Gastrocnemius medialis (tissue), 4 donors: ENCODE measurements around the gene GRIN1.

Experiments
- POLR2A ChIP-seq, 2 donors: fragments of 450-650 bp; IDR thresholded peaks; one replicate each; pipeline ENCODE4 v1.6.1; 2017; ENCODE audit warnings: antibody characterized with exemption in 2 of 2, mild to moderate bottlenecking in 2 of 2, moderate library complexity in 2 of 2
- TF ChIP-seq, protein P1 (sequence below), 5 experiments: fragments of 450-650 bp in 3 of 5; fragments of 200-600 bp in 2 of 5; sonication (generic) in 2 of 5; IDR thresholded peaks in 4 of 5; conservative IDR thresholded peaks in 1 of 5; 1 replicate in 4 of 5; 2 replicates in 1 of 5; pipeline ENCODE4 v1.5.1; 2016 to 2019; ENCODE audit warnings: antibody characterized with exemption in 5 of 5, mild to moderate bottlenecking in 3 of 5, moderate library complexity in 3 of 5

DNA sequence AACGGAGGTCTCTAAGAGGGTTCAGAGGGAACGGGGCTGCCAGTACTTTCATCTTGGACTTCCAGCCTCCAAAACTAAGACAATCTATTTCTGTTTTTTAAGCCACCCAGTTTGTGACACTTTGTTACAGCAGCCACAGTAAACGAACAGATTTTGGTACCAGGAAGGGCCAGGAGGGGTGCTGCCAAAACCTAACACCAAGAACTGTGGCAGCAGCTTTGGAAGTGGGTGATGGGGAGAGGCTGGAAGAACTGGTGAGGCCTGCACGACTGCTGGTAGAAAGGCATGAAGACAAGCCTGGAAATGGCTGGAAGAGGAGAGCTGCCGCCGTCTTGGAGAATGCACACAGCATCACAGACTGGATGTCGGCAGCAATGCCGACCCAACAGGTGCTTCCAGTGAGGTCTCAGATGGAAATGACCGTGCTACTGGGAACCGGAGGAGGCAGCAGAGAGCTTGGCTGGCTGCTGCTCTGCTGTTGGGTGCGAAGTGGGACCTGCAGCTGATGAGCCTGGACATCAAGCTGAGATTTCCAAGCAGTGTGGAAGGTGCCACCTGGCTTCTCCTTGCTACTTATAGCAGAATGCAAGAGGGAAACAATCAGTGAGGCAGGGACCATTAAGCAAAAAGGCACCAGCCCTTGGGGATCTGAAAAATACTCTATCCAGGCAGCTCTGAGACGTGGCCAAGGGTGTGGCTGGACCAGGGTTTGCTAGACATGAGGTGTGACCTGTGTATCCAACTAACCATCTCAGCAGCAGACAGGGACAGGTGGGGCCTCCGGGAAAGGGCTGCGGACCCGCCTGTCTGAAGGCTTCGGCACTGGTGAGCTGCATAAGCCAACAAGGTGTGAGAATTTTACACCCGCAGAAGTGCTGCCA lies 37.6 kb downstream of the GRIN1 start:
- TF ChIP-seq, protein P1, sequence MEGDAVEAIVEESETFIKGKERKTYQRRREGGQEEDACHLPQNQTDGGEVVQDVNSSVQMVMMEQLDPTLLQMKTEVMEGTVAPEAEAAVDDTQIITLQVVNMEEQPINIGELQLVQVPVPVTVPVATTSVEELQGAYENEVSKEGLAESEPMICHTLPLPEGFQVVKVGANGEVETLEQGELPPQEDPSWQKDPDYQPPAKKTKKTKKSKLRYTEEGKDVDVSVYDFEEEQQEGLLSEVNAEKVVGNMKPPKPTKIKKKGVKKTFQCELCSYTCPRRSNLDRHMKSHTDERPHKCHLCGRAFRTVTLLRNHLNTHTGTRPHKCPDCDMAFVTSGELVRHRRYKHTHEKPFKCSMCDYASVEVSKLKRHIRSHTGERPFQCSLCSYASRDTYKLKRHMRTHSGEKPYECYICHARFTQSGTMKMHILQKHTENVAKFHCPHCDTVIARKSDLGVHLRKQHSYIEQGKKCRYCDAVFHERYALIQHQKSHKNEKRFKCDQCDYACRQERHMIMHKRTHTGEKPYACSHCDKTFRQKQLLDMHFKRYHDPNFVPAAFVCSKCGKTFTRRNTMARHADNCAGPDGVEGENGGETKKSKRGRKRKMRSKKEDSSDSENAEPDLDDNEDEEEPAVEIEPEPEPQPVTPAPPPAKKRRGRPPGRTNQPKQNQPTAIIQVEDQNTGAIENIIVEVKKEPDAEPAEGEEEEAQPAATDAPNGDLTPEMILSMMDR (IDR thresholded peaks at IDR 0.05 in 4 of 5, conservative IDR thresholded peaks at IDR 0.05 in 1 of 5): peak in 3 of 5 experiments; percentile 11 to 43 (median 21)
- no peak for TF ChIP-seq POLR2A (IDR thresholded peaks at IDR 0.05)
